ENCODE data around the gene MB.

GRCh38 chr22:35645646-35646045 is 28.5 kb upstream of the MB start:
- TF ChIP-seq CTCF (IDR thresholded peaks at IDR 0.05), result no peak
- TF ChIP-seq POLR2AphosphoS5 (IDR thresholded peaks at IDR 0.05; ENCODE audit: low read depth, low read length), result no peak
- no peak for TF ChIP-seq TCF7L2 (IDR thresholded peaks at IDR 0.05; ENCODE audit: low read depth, low read length)
